GM12872 (cell line): ENCODE results near the gene LYL1.

ENCODE experiments used
- TF ChIP-seq, protein P1 (sequence below): IDR thresholded peaks from 3 replicates; pipeline ENCODE4 v1.5.1; 2011; ENCODE audit warnings: low read depth, mild to moderate bottlenecking, low read length, moderate library complexity; ENCODE audit not compliant: insufficient read depth

The LYL1 gene

DNA sequence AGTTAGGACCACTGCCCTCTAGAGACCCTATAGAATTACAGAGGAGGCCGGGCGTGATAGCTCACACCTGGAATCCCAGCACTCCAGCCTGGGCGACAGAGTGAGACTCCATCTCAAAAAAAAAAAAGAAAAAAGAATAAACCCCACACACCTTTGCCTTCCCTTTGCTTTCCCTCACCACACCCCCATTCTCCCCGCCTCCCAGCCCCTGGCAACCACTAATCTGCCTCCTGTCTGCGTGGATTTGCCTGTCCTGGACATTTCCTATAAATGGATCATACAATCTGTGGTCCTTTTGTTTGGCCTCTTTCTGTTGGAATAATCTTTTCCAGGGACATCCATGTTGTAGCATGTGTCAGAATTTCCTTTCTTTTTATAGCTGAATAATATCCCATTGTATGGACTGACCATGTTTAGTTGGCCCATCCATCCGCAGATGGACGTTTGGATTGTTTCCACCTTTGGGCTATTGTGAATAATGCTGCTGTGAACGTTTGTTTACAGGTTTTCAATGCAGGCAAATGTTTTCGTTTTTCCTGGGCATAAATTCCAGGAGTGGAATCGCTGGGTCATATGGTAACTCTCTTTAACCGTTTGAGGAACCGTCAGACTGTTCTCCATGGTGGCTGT, 30.7 kb upstream of the LYL1 start:
- TF ChIP-seq, protein P1, sequence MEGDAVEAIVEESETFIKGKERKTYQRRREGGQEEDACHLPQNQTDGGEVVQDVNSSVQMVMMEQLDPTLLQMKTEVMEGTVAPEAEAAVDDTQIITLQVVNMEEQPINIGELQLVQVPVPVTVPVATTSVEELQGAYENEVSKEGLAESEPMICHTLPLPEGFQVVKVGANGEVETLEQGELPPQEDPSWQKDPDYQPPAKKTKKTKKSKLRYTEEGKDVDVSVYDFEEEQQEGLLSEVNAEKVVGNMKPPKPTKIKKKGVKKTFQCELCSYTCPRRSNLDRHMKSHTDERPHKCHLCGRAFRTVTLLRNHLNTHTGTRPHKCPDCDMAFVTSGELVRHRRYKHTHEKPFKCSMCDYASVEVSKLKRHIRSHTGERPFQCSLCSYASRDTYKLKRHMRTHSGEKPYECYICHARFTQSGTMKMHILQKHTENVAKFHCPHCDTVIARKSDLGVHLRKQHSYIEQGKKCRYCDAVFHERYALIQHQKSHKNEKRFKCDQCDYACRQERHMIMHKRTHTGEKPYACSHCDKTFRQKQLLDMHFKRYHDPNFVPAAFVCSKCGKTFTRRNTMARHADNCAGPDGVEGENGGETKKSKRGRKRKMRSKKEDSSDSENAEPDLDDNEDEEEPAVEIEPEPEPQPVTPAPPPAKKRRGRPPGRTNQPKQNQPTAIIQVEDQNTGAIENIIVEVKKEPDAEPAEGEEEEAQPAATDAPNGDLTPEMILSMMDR = no peak

DNA sequence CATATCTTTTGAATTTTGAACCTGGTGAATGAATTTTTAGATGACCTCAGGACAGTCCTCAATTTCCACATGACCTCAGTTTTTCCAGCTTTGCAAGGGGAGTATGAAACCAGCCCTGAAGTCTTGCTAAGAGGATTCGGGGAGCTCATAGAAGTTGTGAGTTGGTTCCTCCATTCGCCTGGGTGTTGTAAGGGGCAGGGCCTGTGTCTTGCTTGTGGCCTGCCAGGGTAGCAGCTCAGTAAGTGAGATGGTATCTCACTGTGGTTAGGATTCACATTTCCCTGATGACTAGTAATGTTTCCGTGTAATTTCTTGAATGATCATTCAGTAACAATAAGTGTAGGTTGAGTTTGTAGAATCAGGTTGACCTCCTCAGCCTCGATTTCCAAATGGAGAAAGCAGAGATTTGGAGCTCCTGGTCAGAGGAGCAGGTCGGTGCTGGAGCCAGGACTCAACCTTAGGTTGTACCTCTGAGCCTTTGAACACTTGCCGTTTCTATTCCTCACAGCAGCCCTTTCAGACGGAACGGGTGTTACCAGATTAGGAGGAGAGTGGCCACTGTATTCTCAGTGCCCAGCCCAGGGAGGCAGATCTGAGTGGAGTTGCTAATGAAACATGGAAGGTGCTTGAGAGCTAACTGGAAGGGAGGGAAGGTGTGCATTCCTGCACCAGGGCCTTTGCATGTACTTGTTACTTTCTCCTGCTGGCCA, 30.0 kb upstream of the LYL1 start:
- TF ChIP-seq, protein P1 = no peak

DNA sequence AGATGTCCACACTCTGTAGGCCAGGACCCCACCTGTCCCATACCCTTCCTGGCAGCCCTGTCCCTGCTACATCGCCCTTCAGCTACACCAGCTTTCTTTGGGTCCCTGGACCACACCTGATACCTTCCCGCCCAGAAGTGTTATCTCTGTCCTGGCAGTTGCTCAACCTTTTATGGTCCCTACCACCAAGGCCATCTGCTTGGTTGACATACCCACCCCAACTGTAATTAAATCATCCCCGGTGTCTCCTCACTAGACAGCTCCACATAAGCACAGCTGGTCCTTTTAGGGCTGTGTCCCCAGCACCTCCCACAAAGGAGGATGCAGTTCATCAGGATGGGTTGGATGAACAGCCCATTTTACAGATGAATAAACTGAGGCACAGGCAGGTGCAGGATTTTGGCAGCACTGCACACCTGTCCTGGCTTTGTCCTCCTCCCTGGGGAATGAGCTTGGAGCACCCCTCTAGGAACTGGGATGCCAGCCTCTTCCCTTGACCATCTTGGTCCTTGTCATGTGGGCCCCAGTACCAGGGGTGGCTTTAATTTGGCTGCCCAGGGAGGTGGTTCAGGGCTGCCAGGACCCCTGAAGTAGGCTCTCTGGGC, 28.3 kb upstream of the LYL1 start:
- TF ChIP-seq, protein P1 = no peak

DNA sequence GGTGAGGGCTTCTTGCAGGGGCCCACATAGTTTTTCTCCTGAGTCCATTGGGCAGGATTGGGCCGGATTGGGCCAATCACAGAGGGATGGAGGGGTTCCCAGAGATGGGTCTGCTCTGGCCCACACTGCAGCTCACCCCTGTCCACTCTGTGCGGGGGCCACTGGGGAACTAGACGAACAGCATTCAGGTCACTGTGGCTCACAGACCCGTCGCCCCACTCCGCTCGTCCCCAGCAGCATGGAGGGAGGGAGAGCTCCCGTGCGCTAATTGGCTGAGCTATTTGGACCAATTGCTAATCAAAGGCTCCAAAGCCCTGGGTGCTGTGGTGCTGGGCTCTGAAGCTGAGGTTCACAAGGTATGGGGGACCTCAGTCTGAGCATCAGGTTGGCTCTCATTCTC, 26.7 kb upstream of the LYL1 start:
- TF ChIP-seq, protein P1 = no peak

DNA sequence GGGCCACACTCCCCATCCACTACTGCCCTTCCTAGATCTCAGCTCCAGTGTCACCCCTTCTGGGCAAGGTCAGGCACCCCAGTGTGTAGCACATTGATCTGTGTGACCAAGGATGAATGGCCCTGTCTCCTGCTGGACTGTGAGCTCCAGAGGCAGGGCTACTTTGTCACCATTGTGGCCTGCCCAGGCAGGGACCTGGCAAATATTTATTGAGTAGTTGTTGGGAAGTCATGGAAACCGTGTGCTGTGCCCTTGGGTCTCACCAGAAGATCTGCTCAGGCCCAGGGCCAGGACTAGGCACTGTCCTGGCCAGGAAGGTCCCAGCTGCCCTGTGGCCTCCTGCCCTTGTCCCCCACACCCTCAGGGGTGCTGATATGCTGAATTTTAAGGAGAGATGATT, 25.9 kb upstream of the LYL1 start:
- TF ChIP-seq, protein P1 = no peak

DNA sequence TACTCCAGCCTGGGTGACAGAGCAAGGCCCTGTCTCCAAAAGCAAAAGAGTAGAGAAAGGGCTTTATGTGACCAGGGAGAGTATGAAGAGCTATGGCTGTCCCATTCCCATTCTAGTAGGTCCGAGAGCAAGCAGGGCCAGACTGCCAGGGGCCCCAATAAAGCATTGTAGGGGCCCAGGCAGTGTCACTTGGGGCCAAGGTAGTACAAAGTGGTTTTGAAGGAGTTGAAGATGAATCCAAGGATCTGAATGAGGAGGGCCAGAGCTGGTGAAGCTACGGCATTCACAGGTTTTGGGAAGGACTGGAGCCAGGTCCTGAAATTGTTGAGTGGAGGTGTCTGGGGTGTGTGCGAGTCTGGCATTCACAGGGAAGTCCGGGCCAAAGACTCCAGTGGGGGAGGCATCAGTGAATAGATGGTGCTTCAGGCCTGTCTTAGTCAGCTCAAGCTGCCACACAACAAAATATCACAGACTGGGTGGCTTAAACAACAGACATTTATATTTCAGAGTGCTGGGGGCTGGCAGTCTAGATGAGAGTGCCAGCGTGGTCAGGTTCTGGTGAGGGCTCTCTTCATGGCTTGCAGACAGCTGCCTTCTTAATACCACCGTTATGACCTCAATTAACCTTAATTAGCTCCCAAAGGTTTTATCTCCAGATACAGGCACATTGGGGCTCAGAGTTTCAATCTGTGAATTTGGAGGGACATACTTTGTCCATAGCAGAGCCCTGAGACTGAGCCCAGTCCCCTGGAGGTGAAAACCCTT, 25.3 kb upstream of the LYL1 start:
- TF ChIP-seq, protein P1 = no peak

DNA sequence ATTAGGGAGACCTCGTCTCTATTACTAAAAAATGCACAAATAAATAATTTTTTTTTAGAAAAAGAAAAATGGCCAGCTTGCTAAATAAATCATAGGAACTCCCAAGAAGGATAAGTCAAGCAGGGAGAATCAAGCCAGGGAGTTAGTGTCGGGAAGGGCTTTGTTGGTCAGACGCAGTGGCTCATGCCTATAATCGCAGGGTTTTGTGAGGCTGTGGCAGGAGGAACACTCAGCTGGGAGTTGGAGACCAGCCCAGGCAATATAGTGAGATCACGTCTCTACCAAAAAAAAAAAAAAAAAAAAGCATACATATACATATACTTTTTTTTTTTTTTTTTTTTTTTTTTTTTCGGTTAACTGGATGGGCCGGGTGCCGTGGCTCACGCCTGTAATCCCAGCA, 24.4 kb upstream of the LYL1 start:
- TF ChIP-seq, protein P1 = no peak
